HG03060 (cell line): ENCODE data around the gene USP35.

Experiments used
- ATAC-seq: cut with Tn5 transposase; IDR thresholded peaks from one replicate; pipeline ENCODE4 v1.9.1; 2021; ENCODE audit warnings: low read depth, moderate number of reproducible peaks; ENCODE audit not compliant: unreplicated experiment

The USP35 gene

DNA sequence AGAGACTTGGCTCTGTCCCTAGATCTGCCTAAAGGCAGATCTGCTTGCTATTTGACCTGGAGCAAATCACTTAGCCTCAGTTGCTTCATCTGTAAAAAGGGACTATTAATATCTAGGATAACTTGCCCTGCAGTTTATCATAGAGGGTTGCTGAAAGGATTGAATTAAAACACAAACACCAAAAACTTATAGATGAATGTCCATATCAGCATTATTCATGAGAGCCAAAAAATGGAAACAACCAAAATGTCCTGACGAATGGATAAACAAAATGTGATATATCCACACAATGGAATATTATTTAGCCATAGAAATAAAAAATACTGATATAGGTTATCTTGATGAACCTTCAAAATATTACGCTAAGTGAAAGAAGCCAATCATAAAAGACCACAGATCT lies 67.2 kb downstream of the USP35 start:
- no peak for ATAC-seq

DNA sequence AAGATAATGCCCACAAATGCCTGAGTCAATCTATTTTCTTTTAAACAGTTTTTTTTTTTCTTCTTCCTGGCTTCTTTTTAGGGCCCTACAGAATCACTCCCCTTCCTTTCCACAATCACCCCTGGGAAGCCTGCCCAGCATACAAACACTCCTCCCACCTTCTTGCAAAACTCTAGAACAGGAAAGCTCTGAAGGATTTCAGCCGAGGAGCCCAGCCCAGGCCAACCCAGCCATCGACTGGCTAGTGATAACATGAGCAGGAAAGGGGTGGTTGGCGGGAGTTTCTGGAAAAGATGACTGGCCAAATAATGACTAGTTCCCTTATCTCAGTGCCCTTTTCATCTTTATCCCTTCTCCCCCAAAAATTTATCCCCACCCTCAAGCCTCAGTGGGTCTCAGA lies 68.2 kb downstream of the USP35 start:
- ATAC-seq, result no peak

DNA sequence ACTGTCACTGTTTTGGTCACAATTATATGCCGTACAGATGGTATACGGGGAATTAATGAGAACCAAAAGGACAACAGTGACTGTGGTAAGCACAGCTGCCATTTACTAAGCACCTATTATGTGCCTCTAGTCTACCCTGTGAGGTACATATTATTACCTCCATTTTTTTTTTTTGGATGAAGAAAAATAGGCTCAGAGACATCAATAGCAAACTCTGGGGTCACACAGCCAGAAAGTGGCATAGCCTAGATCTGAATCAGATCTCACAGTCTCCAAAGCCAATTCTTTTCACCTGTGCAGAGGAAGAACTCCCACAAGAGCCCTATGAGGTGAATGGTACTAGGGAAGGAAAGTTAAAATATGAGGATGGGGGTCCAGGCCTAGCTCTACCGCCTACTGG lies 68.9 kb downstream of the USP35 start:
- ATAC-seq, result no peak

DNA sequence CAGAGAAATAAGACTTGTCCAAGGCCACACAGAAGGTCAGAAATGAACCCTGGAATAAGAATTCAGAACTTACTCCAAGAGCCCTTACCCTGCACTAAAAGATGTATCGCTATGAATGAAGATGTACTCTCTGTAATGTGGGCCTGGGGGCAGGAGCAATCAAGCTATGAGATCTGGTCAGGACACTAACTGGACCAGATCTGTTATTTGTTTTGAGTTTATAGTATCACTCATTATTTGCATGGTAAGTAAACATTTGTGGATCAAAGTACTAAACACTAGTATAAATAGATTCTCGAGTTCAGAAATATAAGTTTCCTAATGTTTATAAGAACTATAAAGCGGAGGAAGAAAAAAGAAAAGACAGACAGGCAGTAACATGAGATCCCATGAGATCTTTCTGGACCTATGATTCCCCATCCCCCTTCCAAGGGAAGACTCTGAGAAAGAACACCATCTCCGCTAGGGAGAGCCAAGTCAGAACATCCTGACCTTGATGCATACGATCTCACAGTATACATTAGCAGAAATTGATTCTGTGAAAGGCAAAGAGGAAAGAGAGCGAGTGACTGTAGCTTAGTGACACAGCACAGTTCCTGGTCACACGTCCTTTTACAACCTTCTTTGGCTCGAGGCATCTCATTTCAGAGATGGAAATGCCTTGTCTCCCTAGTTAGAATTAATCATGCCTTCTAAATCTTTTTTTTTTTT lies 71.2 kb downstream of the USP35 start:
- ATAC-seq, result no peak

DNA sequence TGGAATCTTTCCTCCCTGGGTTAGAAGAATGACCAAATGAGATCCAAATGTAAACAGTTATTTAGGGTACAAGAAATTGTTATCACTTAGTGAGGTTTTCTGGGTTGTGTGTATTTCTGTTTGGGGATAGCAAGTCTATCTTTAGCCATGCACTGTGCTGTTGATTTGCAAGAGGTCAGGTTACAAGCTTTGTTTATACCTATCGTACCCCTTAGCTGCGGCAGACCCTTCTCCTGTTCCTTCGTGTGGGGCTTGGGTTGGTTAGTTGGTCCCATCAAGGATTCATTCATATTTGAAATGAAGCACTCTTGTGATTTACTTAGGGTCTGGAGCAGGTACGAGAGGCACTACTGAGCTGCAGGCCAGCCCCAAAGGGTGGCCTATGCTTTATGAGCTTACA lies 72.6 kb downstream of the USP35 start:
- ATAC-seq, result no peak

DNA sequence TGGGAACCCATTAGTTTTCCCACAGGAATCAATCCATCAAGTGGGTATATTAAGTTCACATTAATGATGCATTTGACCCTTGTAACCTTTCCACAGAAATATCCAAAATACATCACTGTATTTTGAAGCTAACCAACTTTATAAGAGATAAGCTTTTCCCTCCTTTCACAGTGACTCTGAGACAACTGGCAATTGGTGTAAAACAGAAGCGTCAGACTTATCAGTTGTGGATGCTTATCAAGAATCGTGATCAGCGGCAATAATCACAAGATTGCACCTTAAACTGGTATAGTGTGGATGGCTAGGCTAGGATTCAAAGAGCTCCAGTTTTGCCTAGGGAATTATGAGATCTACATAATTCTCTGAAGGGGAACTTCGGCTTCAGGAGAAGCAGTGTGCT lies 73.1 kb downstream of the USP35 start:
- ATAC-seq, result no peak

DNA sequence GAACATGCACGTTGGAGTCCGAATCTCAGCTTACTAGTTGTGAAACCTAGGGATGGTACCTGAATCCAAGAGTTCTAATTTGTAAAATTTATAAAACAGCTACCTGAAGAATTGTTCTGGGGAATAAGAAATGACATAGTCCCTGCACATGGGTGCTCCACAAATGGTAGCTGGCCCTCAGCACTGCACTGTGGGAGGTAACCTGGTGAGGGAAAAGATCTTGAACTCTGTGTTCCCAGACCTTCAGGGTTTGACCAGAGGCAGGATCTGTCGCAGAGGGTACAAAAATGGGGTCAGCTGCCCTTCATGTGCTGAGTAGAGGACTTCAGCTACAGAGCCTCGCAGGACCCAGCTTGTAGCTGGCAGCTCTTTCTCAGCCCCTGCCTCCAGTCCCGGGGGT lies 73.5 kb downstream of the USP35 start:
- no peak for ATAC-seq

DNA sequence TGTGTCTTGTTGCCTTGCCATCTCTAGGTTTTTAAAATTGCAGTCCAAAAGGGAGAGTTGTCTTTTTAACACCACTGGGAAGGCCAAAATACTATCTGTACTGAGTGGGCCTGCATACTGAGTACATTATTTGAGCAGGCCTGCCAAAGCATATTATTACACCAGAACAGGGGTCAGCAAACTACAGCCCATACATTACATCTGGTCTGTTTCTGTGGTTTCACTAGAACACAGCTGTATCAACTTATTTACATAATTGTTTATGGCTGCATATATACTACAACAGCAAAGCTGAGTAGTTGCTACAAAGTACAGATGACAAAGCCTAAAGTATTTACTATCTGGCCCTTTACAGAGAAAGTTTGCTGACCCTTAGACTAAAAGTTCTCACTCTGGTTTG lies 74.0 kb downstream of the USP35 start:
- ATAC-seq, result no peak
